ENCODE results near the gene C20orf173.
A peak's percentile ranks its signal among the peaks of the same experiment; 100 is the strongest.

Gene C20orf173

GRCh38 chr20:35506179-35506578, 23.3 kb downstream of the C20orf173 start:
- no peak for DNase-seq

GRCh38 chr20:35504751-35505150, 24.7 kb downstream of the C20orf173 start:
- DNase-seq = no peak

- no peak for DNase-seq
Measured at GRCh38 chr20:35503841-35504561, 25.5 kb downstream of the C20orf173 start.

GRCh38 chr20:35503281-35503680, 26.2 kb downstream of the C20orf173 start:
- DNase-seq = no peak

GRCh38 chr20:35502352-35502751, 27.1 kb downstream of the C20orf173 start:
- no peak for DNase-seq

GRCh38 chr20:35499271-35499670, 30.2 kb downstream of the C20orf173 start:
- DNase-seq = no peak

GRCh38 chr20:35497780-35498189, 31.7 kb downstream of the C20orf173 start:
- DNase-seq = no peak

GRCh38 chr20:35497320-35497719, 32.1 kb downstream of the C20orf173 start:
- DNase-seq = no peak

- DNase-seq = no peak
Measured at GRCh38 chr20:35496481-35496880, 33.0 kb downstream of the C20orf173 start.

GRCh38 chr20:35492352-35492751, 37.1 kb downstream of the C20orf173 start:
- no peak for DNase-seq

- peak in 1 of 5 donors; percentile 28 for DNase-seq
Measured at GRCh38 chr20:35491823-35492222, 37.6 kb downstream of the C20orf173 start.

- peak; percentile 30 to 84 (median 42) for DNase-seq
Measured at GRCh38 chr20:35490736-35491181, 38.7 kb downstream of the C20orf173 start.

GRCh38 chr20:35489717-35490116, 39.7 kb downstream of the C20orf173 start:
- DNase-seq = peak in 1 of 5 donors; percentile 31

- DNase-seq = no peak
Measured at GRCh38 chr20:35487479-35487878, 42.0 kb downstream of the C20orf173 start.

- DNase-seq = no peak
Measured at GRCh38 chr20:35479798-35480197, 49.7 kb downstream of the C20orf173 start.

- DNase-seq = no peak
Measured at GRCh38 chr20:35478804-35479472, 50.5 kb downstream of the C20orf173 start.

Data from T-helper 1 cell (primary cell).